ENCODE measurements around the gene CNOT4.

- TF ChIP-seq POLR2A (IDR thresholded peaks at IDR 0.05), result no peak
- TF ChIP-seq CTCF (IDR thresholded peaks at IDR 0.05 in 8 of 11, conservative IDR thresholded peaks at IDR 0.05 in 3 of 11), result no peak
Measured at GRCh38 chr7:135369405-135369804, 140.5 kb downstream of the CNOT4 start.

Measured in spleen (tissue), 7 donors.